ENCODE results near the gene CLN5.

- TF ChIP-seq RAD21 (conservative IDR thresholded peaks at IDR 0.05) (no peak), CTCF (IDR thresholded peaks at IDR 0.05; ENCODE audit: poor library complexity, severe bottlenecking) (no peak)
Observed at GRCh38 chr13:77029436-77029835, 37.6 kb downstream of the CLN5 start.
